Sigmoid colon (tissue), 7 donors: ENCODE results near the gene APOL2. TPM values are rescaled to one million over a fixed set of nuclear protein-coding genes. Genes with fewer than 3 reads are reported as not detected.

Experiments used
- DNase-seq: peaks from one replicate; pipeline ENCODE4 v3.0.0-alpha.2; 2019
- H3K27ac ChIP-seq, 4 donors: fragments of 200-600 bp; sonication (generic); one replicate each; pipeline ENCODE4 v1.5.1; 2016 to 2019; ENCODE audit warnings: mild to moderate bottlenecking in 1 of 4
- H3K27me3 ChIP-seq, 3 donors: fragments of 200-600 bp; sonication (generic); one replicate each; pipeline ENCODE4 v1.5.1; 2019; ENCODE audit warnings: mild to moderate bottlenecking in 1 of 3
- H3K36me3 ChIP-seq, 4 donors: fragments of 200-600 bp; sonication (generic); one replicate each; pipeline ENCODE4 v1.5.1; 2016 to 2019
- H3K4me1 ChIP-seq, 4 donors: fragments of 200-600 bp; sonication (generic); one replicate each; pipeline ENCODE4 v1.5.1; 2017 to 2019
- H3K4me3 ChIP-seq, 4 donors: fragments of 200-600 bp; sonication (generic); one replicate each; pipeline ENCODE4 v1.5.1; 2017 to 2019; ENCODE audit warnings: mild to moderate bottlenecking in 2 of 4, moderate library complexity in 1 of 4
- H3K9me3 ChIP-seq, 4 donors: fragments of 200-600 bp in 3 of 4; sonication (generic) in 3 of 4; one replicate each; pipeline versions ENCODE4 v1.5.1 to v1.6.1; 2013 to 2019
- EP300 ChIP-seq, 4 donors: sonication (generic); formaldehyde crosslinking; IDR thresholded peaks; one replicate each; pipeline ENCODE4 v1.6.1; 2017; ENCODE audit warnings: antibody characterized with exemption in 4 of 4
- POLR2A ChIP-seq, 2 donors: fragments of 450-650 bp; IDR thresholded peaks; one replicate each; pipeline ENCODE4 v1.6.1; 2016; ENCODE audit warnings: antibody characterized with exemption in 2 of 2, mild to moderate bottlenecking in 2 of 2, moderate library complexity in 2 of 2
- POLR2AphosphoS5 ChIP-seq, 4 donors: sonication (generic); formaldehyde crosslinking; IDR thresholded peaks; one replicate each; pipeline ENCODE4 v1.6.1; 2017; ENCODE audit warnings: antibody characterized with exemption in 4 of 4
- WGBS, 2 donors: extraction: QIAGEN DNeasy Blood & Tissue Kit; methylation state at CpG; one replicate each; pipeline ENCODE4 v1.1.7; 2013; 5-methylcytosine and 5-hydroxymethylcytosine counted together
- intact Hi-C: fragments of 100-400 bp; cut with DNase I; formaldehyde crosslinking; loops from one replicate; pipeline ENCODE4 v1.15.1; 2023
- polyA plus RNA-seq, 3 donors: library from polyadenylated mRNA; stranded (reverse); fragments of 200-250 nt; gene quantifications; one replicate each; pipeline ENCODE4 v1.2.3, GENCODE V29; 2013
- total RNA-seq, 4 donors: library from RNA; depleted of rRNA; stranded (reverse); fragments of >200 nt; gene quantifications; one replicate each; pipeline ENCODE4 v1.1.0, GENCODE V29; 2016
- TF ChIP-seq, protein P1 (sequence below), 4 experiments: fragments of 450-650 bp in 3 of 4; fragments of 200-600 bp in 1 of 4; IDR thresholded peaks; one replicate each; pipeline ENCODE4 v1.5.1; 2016 to 2019; ENCODE audit warnings: antibody characterized with exemption in 4 of 4, mild to moderate bottlenecking in 3 of 4, moderate library complexity in 2 of 4
- donor health status: healthy with polysubstance abuse.
- donor health status: Bipolar disorder and iron deficiency.
- donor health status: healthy.

The APOL2 gene
- total and polyA plus RNA-seq, 7 donors = 18.6 to 59.5 (median 29.1) TPM

DNA sequence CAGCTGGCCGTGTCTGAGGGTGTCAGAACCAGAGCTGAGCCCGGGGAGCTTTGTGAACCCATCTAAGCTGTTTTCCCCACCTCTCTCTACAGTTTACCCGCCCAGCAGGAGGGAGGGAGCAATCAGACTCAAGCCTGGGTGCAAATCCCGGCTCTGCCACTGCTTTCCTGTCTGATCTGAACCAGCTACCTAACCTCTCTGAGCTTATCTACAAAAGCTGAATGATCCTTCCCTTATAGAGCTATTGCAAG, 252 bp downstream of the APOL2 start:
- Histone ChIP-seq H3K4me3 (peak overlapping the region; percentile 36 to 60 (median 55)), H3K4me1 (peaks cover 0 to 57% (median 48%) of the 10 kb centered on the region in 4 donors), H3K27ac (peak overlapping the region; percentile 90 to 93 (median 90)), H3K36me3 (peaks cover 0 to 2% (median 0%) of the 10 kb centered on the region in 4 donors), H3K27me3 (no peaks in the 10 kb centered on the region), H3K9me3 (no peaks in the 10 kb centered on the region)
- intact Hi-C loops = loop anchor here (2.0 to 5.0 kb wide), 2 partner anchors 38 to 42 kb away; no protein-coding TSS in a partner anchor
- WGBS, 2 donors = 0 to 1% methylated on average over 4 of the region's 4 CpGs
- no peak for TF ChIP-seq POLR2AphosphoS5 (IDR thresholded peaks at IDR 0.05)
- TF ChIP-seq, protein P1, sequence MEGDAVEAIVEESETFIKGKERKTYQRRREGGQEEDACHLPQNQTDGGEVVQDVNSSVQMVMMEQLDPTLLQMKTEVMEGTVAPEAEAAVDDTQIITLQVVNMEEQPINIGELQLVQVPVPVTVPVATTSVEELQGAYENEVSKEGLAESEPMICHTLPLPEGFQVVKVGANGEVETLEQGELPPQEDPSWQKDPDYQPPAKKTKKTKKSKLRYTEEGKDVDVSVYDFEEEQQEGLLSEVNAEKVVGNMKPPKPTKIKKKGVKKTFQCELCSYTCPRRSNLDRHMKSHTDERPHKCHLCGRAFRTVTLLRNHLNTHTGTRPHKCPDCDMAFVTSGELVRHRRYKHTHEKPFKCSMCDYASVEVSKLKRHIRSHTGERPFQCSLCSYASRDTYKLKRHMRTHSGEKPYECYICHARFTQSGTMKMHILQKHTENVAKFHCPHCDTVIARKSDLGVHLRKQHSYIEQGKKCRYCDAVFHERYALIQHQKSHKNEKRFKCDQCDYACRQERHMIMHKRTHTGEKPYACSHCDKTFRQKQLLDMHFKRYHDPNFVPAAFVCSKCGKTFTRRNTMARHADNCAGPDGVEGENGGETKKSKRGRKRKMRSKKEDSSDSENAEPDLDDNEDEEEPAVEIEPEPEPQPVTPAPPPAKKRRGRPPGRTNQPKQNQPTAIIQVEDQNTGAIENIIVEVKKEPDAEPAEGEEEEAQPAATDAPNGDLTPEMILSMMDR (IDR thresholded peaks at IDR 0.05) = no peak
- TF ChIP-seq EP300 (IDR thresholded peaks at IDR 0.05) = no peak
- TF ChIP-seq POLR2A (IDR thresholded peaks at IDR 0.05) = no peak
- no peak for DNase-seq

GRCh38 chr22:36238373-36239149, 766 bp downstream of the APOL2 start:
- peak overlapping the region; percentile 90 to 93 (median 90) for H3K27ac ChIP-seq
- H3K4me3 ChIP-seq = peak overlapping the region; percentile 36 to 60 (median 55)
- intact Hi-C loops = loop anchor here (2.0 to 5.0 kb wide), 2 partner anchors 38 to 41 kb away; no protein-coding TSS in a partner anchor
- no peaks in the 10 kb centered on the region for H3K27me3 ChIP-seq
- DNase-seq = no peak
- no peaks in the 10 kb centered on the region for H3K9me3 ChIP-seq
- peaks cover 0 to 52% (median 45%) of the 10 kb centered on the region in 4 donors for H3K4me1 ChIP-seq
- WGBS, 2 donors = 1 to 3% methylated on average over 5 of the region's 5 CpGs
- TF ChIP-seq EP300 (IDR thresholded peaks at IDR 0.05) (no peak), POLR2A (IDR thresholded peaks at IDR 0.05) (no peak), POLR2AphosphoS5 (IDR thresholded peaks at IDR 0.05) (no peak)
- TF ChIP-seq, protein P1 (IDR thresholded peaks at IDR 0.05) = no peak
- peaks cover 0 to 7% (median 0%) of the 10 kb centered on the region in 4 donors for H3K36me3 ChIP-seq

GRCh38 chr22:36237462-36238372, 1.6 kb downstream of the APOL2 start:
- Histone ChIP-seq H3K27me3 (no peaks in the 10 kb centered on the region), H3K9me3 (no peaks in the 10 kb centered on the region), H3K4me1 (peaks cover 0 to 52% (median 44%) of the 10 kb centered on the region in 4 donors), H3K36me3 (peaks cover 0 to 15% (median 5%) of the 10 kb centered on the region in 4 donors), H3K27ac (peak overlapping the region; percentile 90 to 93 (median 90)), H3K4me3 (peak overlapping the region; percentile 36 to 60 (median 55))
- no peak for DNase-seq
- intact Hi-C loops = loop anchor here (2.0 to 5.0 kb wide), 2 partner anchors 39 to 40 kb away; no protein-coding TSS in a partner anchor
- WGBS, 2 donors = 61 to 70% methylated on average over 12 of the region's 12 CpGs
- TF ChIP-seq POLR2AphosphoS5 (IDR thresholded peaks at IDR 0.05) (no peak), POLR2A (IDR thresholded peaks at IDR 0.05) (no peak), EP300 (IDR thresholded peaks at IDR 0.05) (no peak)
- TF ChIP-seq, protein P1 (IDR thresholded peaks at IDR 0.05) = no peak

DNA sequence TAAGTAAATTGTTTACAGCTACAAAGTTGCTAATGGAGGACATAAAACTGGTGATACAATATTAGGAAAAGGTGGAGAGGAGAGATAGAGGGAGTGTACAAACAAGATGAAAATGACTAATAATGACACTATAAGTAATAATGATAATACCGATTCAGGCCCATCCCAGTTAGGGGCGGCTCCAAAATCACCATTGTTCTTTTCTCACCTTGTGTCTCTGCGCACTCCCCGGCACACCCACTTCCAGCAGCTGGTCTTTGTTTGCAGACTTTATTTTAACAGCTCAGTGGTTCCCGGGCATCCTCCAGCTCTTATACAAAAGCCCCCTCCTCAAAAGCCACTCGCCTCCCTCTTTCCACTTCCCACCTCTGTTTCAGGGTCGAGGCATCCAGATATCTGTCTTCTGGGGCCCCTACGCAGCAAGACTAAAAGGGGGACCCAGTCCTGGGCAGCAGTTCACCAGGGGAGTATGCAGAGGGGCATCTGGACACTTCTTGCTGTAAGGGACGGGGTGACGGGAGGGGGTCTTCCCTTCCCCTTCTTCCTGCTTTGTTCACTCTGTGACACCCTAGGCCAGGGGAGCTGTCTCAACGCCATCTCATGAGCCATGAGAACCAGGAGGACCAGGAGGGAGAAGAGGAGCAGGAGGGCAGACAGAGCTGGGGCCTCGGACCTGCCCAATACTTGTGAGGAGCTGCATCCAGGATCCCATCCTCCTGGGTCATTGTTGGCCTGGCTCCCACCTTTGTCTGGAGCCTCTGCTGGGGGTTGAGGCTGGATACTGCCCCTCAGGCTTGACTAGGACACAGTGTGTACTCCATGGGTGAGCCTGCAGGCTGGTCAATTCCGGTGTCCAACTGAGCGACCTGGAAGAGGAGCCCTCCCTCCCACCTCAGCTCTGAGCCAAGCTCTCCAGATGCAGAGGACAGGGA, 2.7 kb downstream of the APOL2 start:
- Histone ChIP-seq H3K9me3 (no peaks in the 10 kb centered on the region), H3K4me3 (peak overlapping the region in 2 of 4 donors; percentile 57 to 60), H3K27ac (peak overlapping the region; percentile 90 to 93 (median 90)), H3K4me1 (peaks cover 0 to 52% (median 44%) of the 10 kb centered on the region in 4 donors), H3K36me3 (peaks cover 0 to 26% (median 13%) of the 10 kb centered on the region in 4 donors), H3K27me3 (no peaks in the 10 kb centered on the region)
- TF ChIP-seq, protein P1 (IDR thresholded peaks at IDR 0.05) = no peak
- TF ChIP-seq POLR2A (IDR thresholded peaks at IDR 0.05) (no peak), EP300 (IDR thresholded peaks at IDR 0.05) (no peak), POLR2AphosphoS5 (IDR thresholded peaks at IDR 0.05) (no peak)
- intact Hi-C loops = loop anchor here (5.0 kb wide), 1 partner anchor 39 kb away; no protein-coding TSS in a partner anchor
- 80 to 88% methylated on average over 14 of the region's 14 CpGs for WGBS, 2 donors
- no peak for DNase-seq
